PFSK-1 (cell line): ENCODE measurements around the gene GRAMD1B.

Source experiments
- FOXP2 ChIP-seq: optimal IDR thresholded peaks from 2 replicates; pipeline ENCODE3; 2011; ENCODE audit warnings: borderline replicate concordance, control low read depth, inconsistent platforms; ENCODE audit not compliant: insufficient read depth; ENCODE audit errors: extremely low read length, extremely low read depth
- POLR2AphosphoS5 ChIP-seq: IDR thresholded peaks from 2 replicates; pipeline ENCODE4 v1.6.1; 2012; ENCODE audit warnings: low read depth, mild to moderate bottlenecking, control low read depth, low read length, moderate library complexity
- SIN3A ChIP-seq: IDR thresholded peaks from 2 replicates; pipeline ENCODE4 v1.6.1; 2012; ENCODE audit warnings: mild to moderate bottlenecking, low read length, moderate library complexity, borderline replicate concordance; ENCODE audit not compliant: insufficient read depth
- TAF1 ChIP-seq: IDR thresholded peaks from 2 replicates; pipeline ENCODE4 v1.6.1; 2012; ENCODE audit warnings: low read length, control low read depth, borderline replicate concordance; ENCODE audit not compliant: insufficient read depth
- TF ChIP-seq, protein P1 (sequence below), 2 experiments: IDR thresholded peaks; 2 replicates each; pipeline versions ENCODE4 v1.6.1 to v1.8.0; 2011 to 2012; ENCODE audit warnings: low read depth in 2 of 2, low read length in 2 of 2, control low read depth in 1 of 2, inconsistent platforms in 1 of 2, mild to moderate bottlenecking in 1 of 2, moderate library complexity in 1 of 2; ENCODE audit not compliant: insufficient read depth in 1 of 2

GRAMD1B gene

DNA sequence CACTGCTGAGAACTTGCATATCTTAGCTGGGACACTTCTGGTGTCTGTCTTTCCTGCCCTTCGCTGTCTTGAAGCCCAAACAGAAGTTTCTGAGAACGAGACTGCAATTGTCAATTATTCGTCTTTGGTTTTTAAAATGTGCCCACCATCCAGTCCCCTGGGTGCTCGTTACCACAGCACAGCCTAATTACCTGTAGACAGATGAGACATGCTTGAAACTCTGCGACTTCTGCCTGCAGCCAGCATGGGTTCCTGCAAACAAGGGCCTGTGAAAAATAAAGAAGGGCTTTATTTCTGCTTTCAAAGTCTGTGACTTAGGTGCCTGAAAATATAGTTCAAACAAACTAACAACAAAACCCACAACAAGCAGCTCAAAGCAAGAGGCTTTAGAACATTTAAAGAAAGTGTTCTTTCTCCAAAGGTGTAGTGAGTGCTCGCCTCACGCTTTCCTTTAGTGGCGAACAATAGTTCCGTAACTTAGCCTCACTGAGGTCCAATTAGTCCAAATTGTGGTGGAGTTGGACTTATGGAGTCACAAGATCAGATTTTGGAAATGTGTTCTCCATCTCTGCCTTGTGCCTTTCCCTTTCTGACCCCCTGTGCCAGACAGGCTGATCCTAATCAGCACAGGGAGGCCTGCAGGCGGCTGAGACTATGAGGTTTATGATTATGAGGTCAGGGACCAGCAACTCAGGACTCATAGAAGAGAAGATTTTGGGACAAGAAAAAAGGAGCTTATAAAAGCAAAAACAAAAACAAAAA, 20.4 kb upstream of the GRAMD1B start:
- TF ChIP-seq SIN3A (no peak), FOXP2 (no peak), TAF1 (no peak), POLR2AphosphoS5 (no peak)
- TF ChIP-seq, protein P1, sequence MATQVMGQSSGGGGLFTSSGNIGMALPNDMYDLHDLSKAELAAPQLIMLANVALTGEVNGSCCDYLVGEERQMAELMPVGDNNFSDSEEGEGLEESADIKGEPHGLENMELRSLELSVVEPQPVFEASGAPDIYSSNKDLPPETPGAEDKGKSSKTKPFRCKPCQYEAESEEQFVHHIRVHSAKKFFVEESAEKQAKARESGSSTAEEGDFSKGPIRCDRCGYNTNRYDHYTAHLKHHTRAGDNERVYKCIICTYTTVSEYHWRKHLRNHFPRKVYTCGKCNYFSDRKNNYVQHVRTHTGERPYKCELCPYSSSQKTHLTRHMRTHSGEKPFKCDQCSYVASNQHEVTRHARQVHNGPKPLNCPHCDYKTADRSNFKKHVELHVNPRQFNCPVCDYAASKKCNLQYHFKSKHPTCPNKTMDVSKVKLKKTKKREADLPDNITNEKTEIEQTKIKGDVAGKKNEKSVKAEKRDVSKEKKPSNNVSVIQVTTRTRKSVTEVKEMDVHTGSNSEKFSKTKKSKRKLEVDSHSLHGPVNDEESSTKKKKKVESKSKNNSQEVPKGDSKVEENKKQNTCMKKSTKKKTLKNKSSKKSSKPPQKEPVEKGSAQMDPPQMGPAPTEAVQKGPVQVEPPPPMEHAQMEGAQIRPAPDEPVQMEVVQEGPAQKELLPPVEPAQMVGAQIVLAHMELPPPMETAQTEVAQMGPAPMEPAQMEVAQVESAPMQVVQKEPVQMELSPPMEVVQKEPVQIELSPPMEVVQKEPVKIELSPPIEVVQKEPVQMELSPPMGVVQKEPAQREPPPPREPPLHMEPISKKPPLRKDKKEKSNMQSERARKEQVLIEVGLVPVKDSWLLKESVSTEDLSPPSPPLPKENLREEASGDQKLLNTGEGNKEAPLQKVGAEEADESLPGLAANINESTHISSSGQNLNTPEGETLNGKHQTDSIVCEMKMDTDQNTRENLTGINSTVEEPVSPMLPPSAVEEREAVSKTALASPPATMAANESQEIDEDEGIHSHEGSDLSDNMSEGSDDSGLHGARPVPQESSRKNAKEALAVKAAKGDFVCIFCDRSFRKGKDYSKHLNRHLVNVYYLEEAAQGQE (IDR thresholded peaks at IDR 0.05; ENCODE audit: insufficient read depth in 1 of 2, low read depth in 2 of 2, low read length in 2 of 2), result no peak

DNA sequence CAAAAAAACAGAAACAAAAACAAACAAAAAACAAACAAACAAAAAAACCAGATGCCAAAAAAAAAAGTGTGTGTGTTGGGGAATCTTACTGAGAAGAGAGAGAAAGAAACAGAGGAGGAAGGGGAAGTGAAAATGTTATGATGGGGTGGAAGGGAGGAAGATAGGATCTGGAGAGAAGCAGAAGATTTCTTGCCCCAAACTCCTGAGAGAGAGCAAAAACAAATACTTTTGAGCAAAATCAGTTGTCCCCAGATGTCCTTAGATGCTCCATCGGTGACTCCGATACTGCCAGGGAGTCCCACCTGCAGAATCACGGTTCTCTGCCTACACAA, 19.9 kb upstream of the GRAMD1B start:
- no peak for TF ChIP-seq SIN3A
- TF ChIP-seq, protein P1 (IDR thresholded peaks at IDR 0.05; ENCODE audit: insufficient read depth in 1 of 2, low read depth in 2 of 2, low read length in 2 of 2), result no peak
- no peak for TF ChIP-seq FOXP2
- no peak for TF ChIP-seq TAF1
- TF ChIP-seq POLR2AphosphoS5, result no peak

DNA sequence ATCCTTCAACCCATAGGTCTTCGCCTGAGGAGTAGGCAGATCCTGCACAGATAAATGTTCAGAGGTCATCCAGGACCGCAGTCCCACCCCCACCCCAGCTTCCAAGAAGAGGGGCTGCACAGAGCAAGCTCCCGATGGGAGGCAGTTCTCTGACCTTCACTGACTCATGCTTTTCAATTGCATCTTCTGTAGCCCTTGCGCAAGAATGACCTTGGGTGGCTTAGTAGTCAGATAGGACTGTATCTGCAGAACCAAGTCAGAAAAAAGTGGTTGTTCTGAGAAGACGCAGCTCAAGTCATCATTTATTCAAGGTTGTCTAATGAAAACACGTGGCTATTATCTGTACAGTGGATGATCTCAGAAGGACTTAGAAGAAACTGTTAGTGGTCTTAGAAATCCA, 16.4 kb upstream of the GRAMD1B start:
- no peak for TF ChIP-seq SIN3A
- TF ChIP-seq TAF1, result no peak
- no peak for TF ChIP-seq FOXP2
- no peak for TF ChIP-seq POLR2AphosphoS5
- TF ChIP-seq, protein P1 (IDR thresholded peaks at IDR 0.05; ENCODE audit: insufficient read depth in 1 of 2, low read depth in 2 of 2, low read length in 2 of 2), result no peak

DNA sequence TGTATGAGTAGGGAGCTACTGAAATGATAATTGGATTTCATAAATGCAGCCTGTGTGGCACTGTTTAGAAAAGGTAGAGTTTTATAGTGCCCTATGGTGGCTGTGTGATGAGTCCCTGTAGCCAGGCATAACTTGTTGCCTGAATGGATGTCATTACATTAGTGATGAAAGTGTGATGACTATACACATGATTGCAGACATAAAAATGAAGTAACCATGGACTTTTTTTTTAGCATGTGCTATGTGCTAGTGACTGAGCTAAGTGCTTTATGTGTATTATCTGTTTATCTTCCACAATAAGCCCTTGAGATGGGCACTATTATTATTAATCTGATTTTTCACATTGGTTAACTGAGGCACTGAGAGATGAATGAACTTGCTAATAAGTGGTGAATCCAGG, 13.5 kb upstream of the GRAMD1B start:
- TF ChIP-seq SIN3A (no peak), FOXP2 (no peak), POLR2AphosphoS5 (no peak), TAF1 (no peak)
- TF ChIP-seq, protein P1 (IDR thresholded peaks at IDR 0.05; ENCODE audit: insufficient read depth in 1 of 2, low read depth in 2 of 2, low read length in 2 of 2), result no peak
